HCT116 (cell line): ENCODE data around the gene FILIP1. TPM values are rescaled to one million over a fixed set of nuclear protein-coding genes. Genes with fewer than 3 reads are reported as not detected.

Experiments
- ATAC-seq: fragments of 200-7000 bp; cut with Tn5 transposase; 2 replicates; pipeline ENCODE4 v1.9.1; 2020; ENCODE audit warnings: mild to moderate bottlenecking, moderate library complexity
- BruUV-seq: library from RNA; stranded (reverse); fragments of 400-500 nt; replicated peaks from 2 replicates; lab custom pipeline; 2021; lab: Mats Ljungman, UMichigan
- CTCF ChIA-PET: fragments of 300-600 bp; sonication (Branson Sonifier 250); formaldehyde crosslinking; loops from one replicate; lab custom pipeline; 2021; ENCODE audit warnings: antibody characterized with exemption; lab: Charles Lee
- POLR2A ChIA-PET: fragments of 300-600, 350-600 bp; sonication (Branson Sonifier 250); formaldehyde crosslinking; loops from one replicate; lab custom pipeline; 2021; ENCODE audit warnings: antibody characterized with exemption; lab: Charles Lee
- RAD21 ChIA-PET, 2 experiments: fragments of 300-600 bp; sonication (Branson Sonifier 250); formaldehyde crosslinking; loops; one replicate each; lab custom pipeline; 2023; ENCODE audit warnings: low total read pairs in 2 of 2; ENCODE audit not compliant: uncharacterized antibody in 2 of 2, unreplicated experiment in 2 of 2, low non-redundant PET in 1 of 2; lab: Charles Lee
- DNase-seq: peaks from one replicate; pipeline ENCODE4 v3.0.0-alpha.2; 2010; ENCODE audit warnings: low read depth, low spot score
- H2AFZ ChIP-seq: fragments of 200-600 bp; shearing (Covaris generic), sonication (generic); 2 replicates; pipeline ENCODE4 v1.6.1; 2017; ENCODE audit warnings: low read depth, mixed run types, mixed read lengths, antibody characterized with exemption, low read length; ENCODE audit not compliant: poor library complexity, severe bottlenecking
- H3K27ac ChIP-seq: 2 replicates; pipeline ENCODE4 v1.5.1; 2012; ENCODE audit warnings: low read depth, low read length
- H3K27me3 ChIP-seq: fragments of 200-600 bp; sonication (generic); 2 replicates; pipeline ENCODE4 v1.6.1; 2016; ENCODE audit warnings: mixed run types, low read length, mixed read lengths; ENCODE audit not compliant: insufficient read depth
- H3K36me3 ChIP-seq, 2 experiments: fragments of 200-500 bp in 1 of 2; fragments of 200-600 bp in 1 of 2; sonication (Bioruptor generic) in 1 of 2; sonication (generic) in 1 of 2; 2 replicates each; pipeline versions ENCODE4 v1.5.1 to v1.6.1; 2014 to 2016; ENCODE audit warnings: low read length in 2 of 2, inconsistent platforms in 1 of 2, mixed read lengths in 1 of 2, mixed run types in 1 of 2; ENCODE audit not compliant: insufficient read depth in 2 of 2, control insufficient read depth in 1 of 2
- H3K4me1 ChIP-seq, 2 experiments: fragments of 200-600 bp in 1 of 2; sonication (generic) in 1 of 2; 2 replicates each; pipeline versions ENCODE4 v1.5.1 to v1.6.1; 2012 to 2017; ENCODE audit warnings: low read length in 2 of 2, inconsistent platforms in 1 of 2, mild to moderate bottlenecking in 1 of 2, mixed read lengths in 1 of 2, mixed run types in 1 of 2, moderate library complexity in 1 of 2; ENCODE audit not compliant: insufficient read depth in 2 of 2, control insufficient read depth in 1 of 2
- H3K4me2 ChIP-seq: fragments of 200-600 bp; sonication (generic); 2 replicates; pipeline ENCODE4 v1.6.1; 2017; ENCODE audit warnings: mixed run types, low read length, mixed read lengths
- H3K4me3 ChIP-seq, 2 experiments: fragments of 200-600 bp in 1 of 2; sonication (generic) in 1 of 2; replicated peaks in 1 of 2; 2 replicates each; pipeline ENCODE4 v1.5.1; 2011 to 2016; ENCODE audit warnings: low read length in 2 of 2, control low read depth in 1 of 2, low read depth in 1 of 2, mild to moderate bottlenecking in 1 of 2, mixed read lengths in 1 of 2, mixed run types in 1 of 2
- H3K79me2 ChIP-seq: fragments of 200-600 bp; sonication (generic); 2 replicates; pipeline ENCODE4 v1.6.1; 2017; ENCODE audit warnings: mild to moderate bottlenecking, mixed run types, low read length, moderate library complexity, mixed read lengths; ENCODE audit not compliant: insufficient read depth
- H3K9ac ChIP-seq: fragments of 200-600 bp; sonication (generic); 2 replicates; pipeline ENCODE4 v1.6.1; 2016; ENCODE audit warnings: low read length, mixed read lengths
- H3K9me2 ChIP-seq: fragments of 200-600 bp; sonication (generic), shearing (Covaris generic); 2 replicates; pipeline ENCODE4 v1.6.1; 2017; ENCODE audit warnings: mixed run types, mild to moderate bottlenecking, moderate library complexity; ENCODE audit not compliant: insufficient read depth
- H3K9me3 ChIP-seq, 2 experiments: fragments of 200-500 bp in 1 of 2; fragments of 200-600 bp in 1 of 2; sonication (Bioruptor generic) in 1 of 2; sonication (generic) in 1 of 2; 2 replicates each; pipeline ENCODE4 v1.6.1; 2014 to 2017; ENCODE audit warnings: low read length in 2 of 2, mixed read lengths in 2 of 2, inconsistent platforms in 1 of 2, low read depth in 1 of 2, mild to moderate bottlenecking in 1 of 2, mixed run types in 1 of 2, moderate library complexity in 1 of 2; ENCODE audit not compliant: control insufficient read depth in 1 of 2, insufficient read depth in 1 of 2
- H4K20me1 ChIP-seq: fragments of 200-600 bp; sonication (generic), shearing (Covaris generic); 2 replicates; pipeline ENCODE4 v1.6.1; 2017; ENCODE audit warnings: mixed run types, mild to moderate bottlenecking, moderate library complexity; ENCODE audit not compliant: insufficient read depth
- CBX3 ChIP-seq: IDR thresholded peaks from 2 replicates; pipeline ENCODE4 v1.6.1; 2012; ENCODE audit warnings: low read depth
- EGR1 ChIP-seq: IDR thresholded peaks from 2 replicates; pipeline ENCODE4 v1.6.1; 2012; ENCODE audit warnings: low read depth
- EZH2 ChIP-seq: fragments of 200-600 bp; sonication (generic); IDR thresholded peaks from 2 replicates; pipeline ENCODE4 v1.6.1; 2017; ENCODE audit warnings: antibody characterized with exemption, mixed run types
- FOSL1 ChIP-seq: IDR thresholded peaks from 2 replicates; pipeline ENCODE4 v1.6.1; 2012; ENCODE audit warnings: low read depth
- POLR2A ChIP-seq: IDR thresholded peaks from 2 replicates; pipeline ENCODE4 v1.7.0; 2011; ENCODE audit warnings: borderline replicate concordance; ENCODE audit not compliant: insufficient read depth, insufficient read length; ENCODE audit errors: extremely low read depth
- POLR2AphosphoS5 ChIP-seq: IDR thresholded peaks from 2 replicates; pipeline ENCODE4 v1.6.1; 2011; ENCODE audit warnings: mild to moderate bottlenecking, low read depth, low read length, moderate library complexity
- RAD21 ChIP-seq: IDR thresholded peaks from 2 replicates; pipeline ENCODE4 v1.6.1; 2012; ENCODE audit warnings: low read depth, mild to moderate bottlenecking
- SIN3A ChIP-seq: IDR thresholded peaks from 2 replicates; pipeline ENCODE4 v1.6.1; 2012; ENCODE audit warnings: low read depth
- SP1 ChIP-seq: IDR thresholded peaks from 2 replicates; pipeline ENCODE4 v1.6.1; 2012; ENCODE audit warnings: low read depth
- SRF ChIP-seq: IDR thresholded peaks from 2 replicates; pipeline ENCODE4 v1.6.1; 2012; ENCODE audit warnings: low read depth
- YY1 ChIP-seq: IDR thresholded peaks from 2 replicates; pipeline ENCODE4 v1.6.1; 2011; ENCODE audit warnings: low read length, low read depth, moderate library complexity, mild to moderate bottlenecking; ENCODE audit not compliant: insufficient replicate concordance; ENCODE audit errors: extremely low read depth
- ZFX ChIP-seq: fragments of 450-650 bp; IDR thresholded peaks from 2 replicates; pipeline ENCODE4 v1.6.1; 2017
- ZNF274 ChIP-seq: fragments of 200-500 bp; sonication (Bioruptor generic); IDR thresholded peaks from 2 replicates; pipeline ENCODE4 v1.6.1; 2014; ENCODE audit warnings: mild to moderate bottlenecking, low read depth, low read length, inconsistent platforms
- intact Hi-C: fragments of 100-400 bp; cut with micrococcal nuclease; formaldehyde crosslinking; loops from 2 replicates; pipeline ENCODE4 v1.10.0; 2022
- total RNA-seq: library from RNA; stranded (reverse); gene quantifications from one replicate; pipeline ENCODE4 v1.2.1, GENCODE V29; 2021; ENCODE audit not compliant: unreplicated experiment
- TF ChIP-seq, protein P1 (sequence below): IDR thresholded peaks from 2 replicates; pipeline ENCODE4 v1.6.1; 2012; ENCODE audit warnings: low read depth
- TF ChIP-seq, protein P2 (sequence below): IDR thresholded peaks from 2 replicates; pipeline ENCODE4 v1.6.1; 2011; ENCODE audit warnings: mild to moderate bottlenecking, low read length, moderate library complexity; ENCODE audit not compliant: insufficient replicate concordance; ENCODE audit errors: extremely low read depth
- TF ChIP-seq, protein P3 (sequence below): IDR thresholded peaks from 2 replicates; pipeline ENCODE4 v1.6.1; 2012

FILIP1 gene
- total RNA-seq, 1 experiment from 2014 or later: 0.05 TPM

DNA sequence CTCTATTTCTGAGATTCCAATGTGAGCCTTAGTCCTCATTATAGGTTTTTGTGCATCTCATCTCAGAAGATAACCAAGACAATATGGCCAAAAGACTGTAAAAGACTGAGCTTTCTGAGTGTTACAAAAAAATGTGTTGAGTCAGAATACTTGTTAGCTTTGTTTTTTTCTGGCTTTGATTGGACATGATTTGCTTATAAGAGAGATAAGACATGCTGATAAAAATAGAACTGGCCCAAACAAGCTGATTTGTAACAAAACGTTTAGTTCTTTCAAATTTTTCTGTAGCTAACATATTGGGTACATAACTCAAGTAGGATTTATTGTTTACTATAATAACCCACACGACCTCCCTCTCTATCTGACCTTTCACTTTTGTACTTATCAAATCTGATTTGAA, 32.9 kb downstream of the FILIP1 start:
- no peaks in the 10 kb centered on the region for H3K79me2 ChIP-seq
- no TSS peak for BruUV-seq
- no peaks in the 10 kb centered on the region for H3K9me2 ChIP-seq
- no peak overlapping the region for H3K4me2 ChIP-seq
- no peaks in the 10 kb centered on the region for H4K20me1 ChIP-seq
- ChIA-PET RAD21 (no interaction called here), CTCF (no interaction called here), POLR2A (no interaction called here)
- TF ChIP-seq, protein P1, sequence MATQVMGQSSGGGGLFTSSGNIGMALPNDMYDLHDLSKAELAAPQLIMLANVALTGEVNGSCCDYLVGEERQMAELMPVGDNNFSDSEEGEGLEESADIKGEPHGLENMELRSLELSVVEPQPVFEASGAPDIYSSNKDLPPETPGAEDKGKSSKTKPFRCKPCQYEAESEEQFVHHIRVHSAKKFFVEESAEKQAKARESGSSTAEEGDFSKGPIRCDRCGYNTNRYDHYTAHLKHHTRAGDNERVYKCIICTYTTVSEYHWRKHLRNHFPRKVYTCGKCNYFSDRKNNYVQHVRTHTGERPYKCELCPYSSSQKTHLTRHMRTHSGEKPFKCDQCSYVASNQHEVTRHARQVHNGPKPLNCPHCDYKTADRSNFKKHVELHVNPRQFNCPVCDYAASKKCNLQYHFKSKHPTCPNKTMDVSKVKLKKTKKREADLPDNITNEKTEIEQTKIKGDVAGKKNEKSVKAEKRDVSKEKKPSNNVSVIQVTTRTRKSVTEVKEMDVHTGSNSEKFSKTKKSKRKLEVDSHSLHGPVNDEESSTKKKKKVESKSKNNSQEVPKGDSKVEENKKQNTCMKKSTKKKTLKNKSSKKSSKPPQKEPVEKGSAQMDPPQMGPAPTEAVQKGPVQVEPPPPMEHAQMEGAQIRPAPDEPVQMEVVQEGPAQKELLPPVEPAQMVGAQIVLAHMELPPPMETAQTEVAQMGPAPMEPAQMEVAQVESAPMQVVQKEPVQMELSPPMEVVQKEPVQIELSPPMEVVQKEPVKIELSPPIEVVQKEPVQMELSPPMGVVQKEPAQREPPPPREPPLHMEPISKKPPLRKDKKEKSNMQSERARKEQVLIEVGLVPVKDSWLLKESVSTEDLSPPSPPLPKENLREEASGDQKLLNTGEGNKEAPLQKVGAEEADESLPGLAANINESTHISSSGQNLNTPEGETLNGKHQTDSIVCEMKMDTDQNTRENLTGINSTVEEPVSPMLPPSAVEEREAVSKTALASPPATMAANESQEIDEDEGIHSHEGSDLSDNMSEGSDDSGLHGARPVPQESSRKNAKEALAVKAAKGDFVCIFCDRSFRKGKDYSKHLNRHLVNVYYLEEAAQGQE: no peak
- TF ChIP-seq EGR1 (no peak), EZH2 (no peak), CBX3 (no peak), POLR2A (no peak), YY1 (no peak), ZNF274 (no peak), SP1 (no peak), SIN3A (no peak), ZFX (no peak), RAD21 (no peak), POLR2AphosphoS5 (no peak), FOSL1 (no peak), SRF (no peak)
- TF ChIP-seq, protein P2, sequence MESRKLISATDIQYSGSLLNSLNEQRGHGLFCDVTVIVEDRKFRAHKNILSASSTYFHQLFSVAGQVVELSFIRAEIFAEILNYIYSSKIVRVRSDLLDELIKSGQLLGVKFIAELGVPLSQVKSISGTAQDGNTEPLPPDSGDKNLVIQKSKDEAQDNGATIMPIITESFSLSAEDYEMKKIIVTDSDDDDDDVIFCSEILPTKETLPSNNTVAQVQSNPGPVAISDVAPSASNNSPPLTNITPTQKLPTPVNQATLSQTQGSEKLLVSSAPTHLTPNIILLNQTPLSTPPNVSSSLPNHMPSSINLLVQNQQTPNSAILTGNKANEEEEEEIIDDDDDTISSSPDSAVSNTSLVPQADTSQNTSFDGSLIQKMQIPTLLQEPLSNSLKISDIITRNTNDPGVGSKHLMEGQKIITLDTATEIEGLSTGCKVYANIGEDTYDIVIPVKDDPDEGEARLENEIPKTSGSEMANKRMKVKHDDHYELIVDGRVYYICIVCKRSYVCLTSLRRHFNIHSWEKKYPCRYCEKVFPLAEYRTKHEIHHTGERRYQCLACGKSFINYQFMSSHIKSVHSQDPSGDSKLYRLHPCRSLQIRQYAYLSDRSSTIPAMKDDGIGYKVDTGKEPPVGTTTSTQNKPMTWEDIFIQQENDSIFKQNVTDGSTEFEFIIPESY: no peak
- TF ChIP-seq, protein P3, sequence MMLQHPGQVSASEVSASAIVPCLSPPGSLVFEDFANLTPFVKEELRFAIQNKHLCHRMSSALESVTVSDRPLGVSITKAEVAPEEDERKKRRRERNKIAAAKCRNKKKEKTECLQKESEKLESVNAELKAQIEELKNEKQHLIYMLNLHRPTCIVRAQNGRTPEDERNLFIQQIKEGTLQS: no peak
- DNase-seq (no peak), ATAC-seq (no peak)
- H3K27me3 ChIP-seq: no peaks in the 10 kb centered on the region
- H3K9ac ChIP-seq: no peak overlapping the region
- no peak overlapping the region for H2AFZ ChIP-seq
- intact Hi-C loops: no loop called here
- no peaks in the 10 kb centered on the region for H3K36me3 ChIP-seq
- H3K4me3 ChIP-seq: no peak overlapping the region
- no peaks in the 10 kb centered on the region for H3K4me1 ChIP-seq
- H3K27ac ChIP-seq: no peak overlapping the region
- no peaks in the 10 kb centered on the region for H3K9me3 ChIP-seq
